H1 (cell line): ENCODE data around the gene ITPR1. TPM values are rescaled to one million over a fixed set of nuclear protein-coding genes. Genes with fewer than 3 reads are reported as not detected.

Experiments
- CTCF ChIA-PET: fragments of 300-600 bp; sonication (Branson Sonifier 250); formaldehyde crosslinking; loops from one replicate; lab custom pipeline; 2021; ENCODE audit not compliant: partially characterized antibody; lab: Charles Lee
- POLR2A ChIA-PET: fragments of 300-600 bp; sonication (Branson Sonifier 250); formaldehyde crosslinking; loops from one replicate; lab custom pipeline; 2021; ENCODE audit warnings: inconsistent platforms; ENCODE audit not compliant: partially characterized antibody; lab: Charles Lee
- DNase-seq, 2 experiments: peaks; one replicate each; pipeline versions ENCODE4 v3.0.0 to v3.0.0-alpha.2; 2010 to 2022; ENCODE audit warnings: low spot score in 2 of 2, low read depth in 1 of 2, mixed read lengths in 1 of 2
- FAIRE-seq: peaks from 2 replicates; lab custom pipeline; 2011; peaks lifted over from hg19 to GRCh38; lab: Jason Lieb, UNC
- H2AFZ ChIP-seq: 2 replicates; pipeline ENCODE4 v1.8.1; 2012; ENCODE audit warnings: low read length, inconsistent platforms
- H2AK5ac ChIP-seq: 2 replicates; pipeline ENCODE4 v1.6.1; 2013; ENCODE audit warnings: low read depth, low read length
- H2BK120ac ChIP-seq: replicated peaks from 2 replicates; pipeline ENCODE3; 2013; ENCODE audit warnings: low read depth, low read length, inconsistent platforms
- H2BK12ac ChIP-seq: 2 replicates; pipeline ENCODE4 v1.6.1; 2013; ENCODE audit warnings: low read depth, low read length
- H2BK15ac ChIP-seq: 2 replicates; pipeline ENCODE4 v1.6.1; 2013; ENCODE audit warnings: low read length
- H2BK20ac ChIP-seq: 2 replicates; pipeline ENCODE4 v1.6.1; 2013; ENCODE audit warnings: low read length
- H2BK5ac ChIP-seq: 2 replicates; pipeline ENCODE4 v1.6.1; 2013; ENCODE audit warnings: low read depth, low read length
- H3K14ac ChIP-seq: 2 replicates; pipeline ENCODE4 v1.6.1; 2013; ENCODE audit warnings: inconsistent platforms; ENCODE audit not compliant: insufficient read length
- H3K18ac ChIP-seq: 2 replicates; pipeline ENCODE4 v1.6.1; 2013; ENCODE audit warnings: low read length; ENCODE audit errors: extremely low read depth
- H3K23ac ChIP-seq: 2 replicates; pipeline ENCODE4 v1.6.1; 2013; ENCODE audit warnings: inconsistent platforms; ENCODE audit not compliant: insufficient read length
- H3K23me2 ChIP-seq: 2 replicates; pipeline ENCODE4 v1.6.1; 2013; ENCODE audit warnings: low read depth, low read length
- H3K27ac ChIP-seq: 2 replicates; pipeline ENCODE4 v1.6.1; 2011; ENCODE audit warnings: low read depth, low read length, inconsistent platforms
- H3K27me3 ChIP-seq, 4 experiments: replicated peaks in 1 of 4; 1 replicate in 1 of 4; 2 replicates in 3 of 4; pipeline versions ENCODE4 v1.6.1 to v1.8.1; 2011 to 2013; ENCODE audit warnings: low read length in 3 of 4, mild to moderate bottlenecking in 3 of 4, inconsistent platforms in 2 of 4, mixed read lengths in 2 of 4, moderate library complexity in 1 of 4; ENCODE audit not compliant: control insufficient read depth in 3 of 4, insufficient read depth in 3 of 4; ENCODE audit errors: extremely low read depth in 1 of 4
- H3K36me3 ChIP-seq, 4 experiments: 2 replicates each; pipeline versions ENCODE4 v1.6.1 to v1.8.1; 2011 to 2013; ENCODE audit warnings: mild to moderate bottlenecking in 4 of 4, low read length in 3 of 4, moderate library complexity in 2 of 4, control low read depth in 1 of 4, inconsistent platforms in 1 of 4; ENCODE audit not compliant: insufficient read depth in 4 of 4, control insufficient read depth in 2 of 4
- H3K4ac ChIP-seq: replicated peaks from 2 replicates; pipeline ENCODE3; 2013; ENCODE audit warnings: low read length, low read depth, mixed read lengths, inconsistent platforms; ENCODE audit not compliant: insufficient read length
- H3K4me1 ChIP-seq, 4 experiments: replicated peaks in 1 of 4; 1 replicate in 1 of 4; 2 replicates in 3 of 4; pipeline versions ENCODE4 v1.6.1 to v1.8.1; 2011 to 2013; ENCODE audit warnings: low read length in 3 of 4, inconsistent platforms in 2 of 4, mixed read lengths in 1 of 4; ENCODE audit not compliant: insufficient read depth in 4 of 4, control insufficient read depth in 3 of 4
- H3K4me2 ChIP-seq, 2 experiments: 2 replicates each; pipeline versions ENCODE4 v1.6.1 to v1.8.1; 2011 to 2013; ENCODE audit warnings: low read depth in 2 of 2, low read length in 2 of 2, control low read depth in 1 of 2, inconsistent platforms in 1 of 2, mild to moderate bottlenecking in 1 of 2; ENCODE audit not compliant: insufficient read depth in 1 of 2
- H3K4me3 ChIP-seq, 4 experiments: fragments of 200-600, 300-600 bp in 1 of 4; sonication (generic), shearing (Covaris generic), sonication (Bioruptor Twin) in 1 of 4; 2 replicates each; pipeline versions ENCODE4 v1.5.1 to v1.8.1; 2011 to 2016; ENCODE audit warnings: low read length in 4 of 4, low read depth in 3 of 4, control low read depth in 2 of 4, inconsistent platforms in 2 of 4, mild to moderate bottlenecking in 2 of 4, mixed read lengths in 1 of 4, moderate library complexity in 1 of 4; ENCODE audit not compliant: insufficient read depth in 2 of 4; ENCODE audit errors: extremely low read depth in 1 of 4
- H3K56ac ChIP-seq: replicated peaks from 2 replicates; pipeline ENCODE3; 2013; ENCODE audit warnings: low read depth, mild to moderate bottlenecking, mixed read lengths, low read length, inconsistent platforms; ENCODE audit not compliant: insufficient read length
- H3K79me1 ChIP-seq: 2 replicates; pipeline ENCODE4 v1.6.1; 2013; ENCODE audit warnings: low read depth, low read length, control low read depth
- H3K79me2 ChIP-seq, 2 experiments: 2 replicates each; pipeline versions ENCODE4 v1.6.1 to v1.8.1; 2012 to 2013; ENCODE audit warnings: low read length in 2 of 2, mild to moderate bottlenecking in 2 of 2, inconsistent platforms in 1 of 2; ENCODE audit not compliant: insufficient read depth in 2 of 2, control insufficient read depth in 1 of 2
- H3K9ac ChIP-seq, 4 experiments: replicated peaks in 1 of 4; 1 replicate in 1 of 4; 2 replicates in 3 of 4; pipeline versions ENCODE4 v1.6.1 to v1.8.1; 2011 to 2013; ENCODE audit warnings: low read depth in 3 of 4, low read length in 3 of 4, control low read depth in 2 of 4, mild to moderate bottlenecking in 2 of 4, moderate library complexity in 2 of 4, inconsistent platforms in 1 of 4; ENCODE audit errors: extremely low read depth in 1 of 4
- H3K9me3 ChIP-seq, 2 experiments: 2 replicates each; pipeline versions ENCODE4 v1.6.1 to v1.8.1; 2012 to 2013; ENCODE audit warnings: mild to moderate bottlenecking in 2 of 2, moderate library complexity in 2 of 2, control low read depth in 1 of 2, inconsistent platforms in 1 of 2, low read depth in 1 of 2, low read length in 1 of 2, mixed read lengths in 1 of 2; ENCODE audit not compliant: insufficient read depth in 2 of 2
- H4K20me1 ChIP-seq, 2 experiments: replicated peaks in 1 of 2; 2 replicates each; pipeline versions ENCODE3 to v1.8.1; 2011 to 2013; ENCODE audit warnings: inconsistent platforms in 2 of 2, low read length in 2 of 2, mild to moderate bottlenecking in 1 of 2; ENCODE audit not compliant: insufficient read depth in 2 of 2, control insufficient read depth in 1 of 2
- H4K5ac ChIP-seq: 2 replicates; pipeline ENCODE4 v1.6.1; 2013; ENCODE audit warnings: low read length, low read depth, mixed read lengths, inconsistent platforms; ENCODE audit not compliant: insufficient read length
- H4K8ac ChIP-seq: 2 replicates; pipeline ENCODE4 v1.8.0; 2013; ENCODE audit warnings: mild to moderate bottlenecking, moderate library complexity, low read length, inconsistent platforms; ENCODE audit not compliant: insufficient read depth; ENCODE audit errors: extremely low read depth
- H4K91ac ChIP-seq: replicated peaks from 2 replicates; pipeline ENCODE3; 2013; ENCODE audit warnings: low read length, mixed read lengths, inconsistent platforms; ENCODE audit not compliant: insufficient read length
- RBBP5 ChIP-seq: IDR thresholded peaks from 2 replicates; pipeline ENCODE4 v1.7.1; 2012; ENCODE audit warnings: low read depth, mild to moderate bottlenecking, inconsistent platforms, low read length, moderate library complexity, borderline replicate concordance
- SRF ChIP-seq: IDR thresholded peaks from 2 replicates; pipeline ENCODE4 v1.6.1; 2011; ENCODE audit warnings: mild to moderate bottlenecking, low read depth, low read length, moderate library complexity
- WGBS, 2 experiments: shearing (Covaris generic) in 1 of 2; methylation state at CpG; one replicate each; pipeline versions ENCODE4 v1.1.6 to v1.1.7; 2013 to 2015; ENCODE audit warnings: low lambda C conversion rate in 2 of 2, mixed read lengths in 2 of 2, inconsistent platforms in 1 of 2, low coverage in 1 of 2, missing lambda C conversion rate in 1 of 2; ENCODE audit not compliant: insufficient replicate concordance in 2 of 2, insufficient coverage in 1 of 2, insufficient read length in 1 of 2; ENCODE audit errors: extremely low coverage in 1 of 2, missing lambda C conversion rate in 1 of 2; 5-methylcytosine and 5-hydroxymethylcytosine counted together
- polyA plus RNA-seq, 7 experiments: library from polyadenylated mRNA; depleted of rRNA in 3 of 7; stranded (reverse) in 5 of 7; unstranded in 2 of 7; fragments of >200 nt in 5 of 7; fragments of 200-250 nt in 2 of 7; gene quantifications; 1 replicate in 5 of 7; 2 replicates in 1 of 7; 4 replicates in 1 of 7; pipeline versions ENCODE4 v1.2.1 to v1.2.3, GENCODE V29; 2011 to 2013; ENCODE audit warnings: missing spikeins in 2 of 7, mixed read lengths in 2 of 7
- total RNA-seq: library from RNA; stranded (reverse); fragmentation: NEBNext Ultra II Directional; extraction: Animal tissue kit (Norgen Biotek cat#: 25700); gene quantifications from 2 replicates; pipeline ENCODE4 v1.2.1, GENCODE V29; 2021

The ITPR1 gene
- total and polyA plus RNA-seq, 2 of the 8 experiments (the other 6 are each of a cell fraction or from before 2014, with no cell fraction given), result 2.5 to 16.3 TPM

DNA sequence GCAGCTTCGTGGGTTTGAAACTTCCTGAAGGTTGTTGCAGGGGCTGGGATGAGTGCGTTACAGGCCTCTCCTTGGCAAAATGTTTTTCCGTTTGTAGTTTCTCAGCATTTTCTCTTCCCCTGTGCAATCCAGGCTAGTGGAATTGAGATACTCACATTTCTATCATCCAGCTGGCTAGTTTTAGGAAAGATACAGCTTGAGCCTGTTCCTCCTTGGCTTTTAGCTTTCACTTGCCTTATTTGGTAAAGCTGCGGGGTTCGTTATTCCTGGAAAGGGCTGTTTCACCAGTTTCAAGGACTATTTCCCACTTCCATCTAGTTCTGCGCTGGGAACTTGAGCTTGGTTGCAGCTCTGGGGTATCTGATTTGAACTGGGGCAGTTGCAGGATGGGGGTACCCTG, 90.3 kb downstream of the ITPR1 start:
- ChIA-PET POLR2A (interaction anchor here (2.5 kb wide), 1 partner anchor 13 kb away, joined by 5 read pairs; no protein-coding TSS in a partner anchor), CTCF (interaction anchor here (1.2 to 2.2 kb wide), 5 partner anchors 11 to 244 kb away, joined by 3 to 7 read pairs (median 3); no protein-coding TSS in a partner anchor)
- peak; percentile 80; the same call in 1 of the 2 replicates for TF ChIP-seq SRF
- TF ChIP-seq RBBP5, result no peak
- H3K36me3 ChIP-seq, result no peaks in the 10 kb centered on the region
- H3K56ac ChIP-seq, result no peak overlapping the region
- 0 out of 2 replicates have a peak overlapping the region, but pooled peaks have one; percentile 21 for H2BK20ac ChIP-seq
- FAIRE-seq (no peak), DNase-seq (no peak)
- no peak overlapping the region for H2BK5ac ChIP-seq
- H3K27ac ChIP-seq, result no peak overlapping the region
- no peak overlapping the region for H4K91ac ChIP-seq
- no peaks in the 10 kb centered on the region for H3K79me2 ChIP-seq
- H3K4me2 ChIP-seq, result no peak overlapping the region
- no peak overlapping the region for H2AK5ac ChIP-seq
- H2AFZ ChIP-seq, result no peak overlapping the region
- no peak overlapping the region for H2BK12ac ChIP-seq
- H3K4me1 ChIP-seq, result peaks cover 0 to 5% (median 0%) of the 10 kb centered on the region in 4 experiments; a peak in 3 of 7 replicates
- H3K79me1 ChIP-seq, result no peaks in the 10 kb centered on the region
- H3K9me3 ChIP-seq, result no peaks in the 10 kb centered on the region
- no peak overlapping the region for H3K4me3 ChIP-seq
- H3K27me3 ChIP-seq, result no peaks in the 10 kb centered on the region
- WGBS, 2 experiments, result 82% methylated on average over 6 of the region's 6 CpGs; no CpG with 5 or more reads in 1 of the 2 experiments
- H3K9ac ChIP-seq, result no peak overlapping the region
- H2BK15ac ChIP-seq, result no peak overlapping the region
- no peak overlapping the region for H3K23ac ChIP-seq
- no peak overlapping the region for H3K18ac ChIP-seq
- H4K8ac ChIP-seq, result no peak overlapping the region
- H4K20me1 ChIP-seq, result no peaks in the 10 kb centered on the region
- no peak overlapping the region for H4K5ac ChIP-seq
- no peaks in the 10 kb centered on the region for H3K23me2 ChIP-seq
- no peak overlapping the region for H2BK120ac ChIP-seq
- no peak overlapping the region for H3K14ac ChIP-seq
- no peak overlapping the region for H3K4ac ChIP-seq
